Measurements from ENCODE around the gene KRT15. TPM values are rescaled to one million over a fixed set of nuclear protein-coding genes. Genes with fewer than 3 reads are reported as not detected.
A peak's percentile ranks its signal among the peaks of the same experiment; 100 is the strongest.

The KRT15 gene
- total RNA-seq, 1 experiment from 2014 or later, result 83.0 TPM

DNA sequence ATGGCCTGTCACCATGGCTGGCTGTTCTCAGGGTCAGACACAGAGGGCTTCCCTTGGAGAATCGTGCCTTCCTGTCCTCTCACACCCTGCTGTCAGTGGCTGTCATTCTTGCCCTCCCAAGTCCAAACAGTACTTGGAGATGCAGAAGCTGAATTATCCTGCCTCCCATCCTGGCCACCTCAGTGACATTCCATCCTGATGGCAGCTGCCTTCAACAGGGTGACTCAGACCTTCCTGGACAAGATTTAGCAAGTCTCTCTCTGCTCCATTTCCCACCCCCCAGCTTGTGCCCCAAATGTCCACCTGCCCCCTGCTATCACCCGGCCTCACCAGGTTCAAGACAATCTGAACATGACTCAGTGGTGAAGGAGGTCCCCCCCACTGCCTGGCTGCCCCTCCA is 24.2 kb downstream of the KRT15 start:
- DNase-seq, result no peak
- CTCF ChIA-PET, result interaction anchor here (0.6 to 4.6 kb wide), 10 partner anchors 27 to 1706 kb away, joined by 3 to 33 read pairs (median 4); no protein-coding TSS in a partner anchor
- H3K9me3 Mint-ChIP-seq (ENCODE audit: low read depth, unreplicated experiment), result no peaks in the 10 kb centered on the region
- no peaks in the 10 kb centered on the region for H3K27me3 Mint-ChIP-seq (ENCODE audit: unreplicated experiment)
- peak overlapping the region; percentile 4 for H3K27ac Mint-ChIP-seq (ENCODE audit: unreplicated experiment)
- BruUV-seq (replicated peaks), result no TSS peak
- no peaks in the 10 kb centered on the region for H3K36me3 Mint-ChIP-seq (ENCODE audit: insufficient read depth, unreplicated experiment)
- H3K4me1 Mint-ChIP-seq (ENCODE audit: low read depth, unreplicated experiment), result peaks cover 62% of the 10 kb centered on the region
- no peak overlapping the region for H3K4me3 Mint-ChIP-seq (ENCODE audit: low read depth, unreplicated experiment)
- TF ChIP-seq, protein P1, sequence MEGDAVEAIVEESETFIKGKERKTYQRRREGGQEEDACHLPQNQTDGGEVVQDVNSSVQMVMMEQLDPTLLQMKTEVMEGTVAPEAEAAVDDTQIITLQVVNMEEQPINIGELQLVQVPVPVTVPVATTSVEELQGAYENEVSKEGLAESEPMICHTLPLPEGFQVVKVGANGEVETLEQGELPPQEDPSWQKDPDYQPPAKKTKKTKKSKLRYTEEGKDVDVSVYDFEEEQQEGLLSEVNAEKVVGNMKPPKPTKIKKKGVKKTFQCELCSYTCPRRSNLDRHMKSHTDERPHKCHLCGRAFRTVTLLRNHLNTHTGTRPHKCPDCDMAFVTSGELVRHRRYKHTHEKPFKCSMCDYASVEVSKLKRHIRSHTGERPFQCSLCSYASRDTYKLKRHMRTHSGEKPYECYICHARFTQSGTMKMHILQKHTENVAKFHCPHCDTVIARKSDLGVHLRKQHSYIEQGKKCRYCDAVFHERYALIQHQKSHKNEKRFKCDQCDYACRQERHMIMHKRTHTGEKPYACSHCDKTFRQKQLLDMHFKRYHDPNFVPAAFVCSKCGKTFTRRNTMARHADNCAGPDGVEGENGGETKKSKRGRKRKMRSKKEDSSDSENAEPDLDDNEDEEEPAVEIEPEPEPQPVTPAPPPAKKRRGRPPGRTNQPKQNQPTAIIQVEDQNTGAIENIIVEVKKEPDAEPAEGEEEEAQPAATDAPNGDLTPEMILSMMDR (IDR thresholded peaks at IDR 0.05; ENCODE audit: unreplicated experiment), result no peak
- intact Hi-C loops (cut with micrococcal nuclease; ENCODE audit: unreplicated experiment), result loop anchor here (10.0 kb wide), 2 partner anchors 80 to 160 kb away; no protein-coding TSS in a partner anchor

DNA sequence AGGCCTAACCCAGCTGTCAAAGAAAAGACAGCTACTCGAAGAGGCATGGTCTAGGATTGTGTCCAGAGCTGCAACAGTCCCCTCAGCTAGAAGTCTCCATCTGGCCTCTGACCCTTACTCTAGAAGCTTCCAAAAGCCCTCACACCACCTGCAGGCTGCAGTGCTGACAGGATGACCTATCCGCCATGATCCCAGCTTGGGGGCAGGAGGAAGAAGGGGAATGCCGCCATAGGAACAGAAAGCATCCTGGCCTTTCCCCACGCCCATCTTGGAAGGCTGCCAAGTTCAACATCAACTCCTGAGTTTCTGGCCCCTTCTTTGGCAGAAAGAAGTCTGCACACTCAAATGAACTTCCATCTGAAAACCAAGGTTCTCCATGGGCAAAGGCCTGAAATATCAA is 25.9 kb downstream of the KRT15 start:
- Mint-ChIP-seq H3K4me1 (ENCODE audit: low read depth, unreplicated experiment) (peaks cover 45% of the 10 kb centered on the region), H3K36me3 (ENCODE audit: insufficient read depth, unreplicated experiment) (no peaks in the 10 kb centered on the region), H3K27me3 (ENCODE audit: unreplicated experiment) (no peaks in the 10 kb centered on the region), H3K4me3 (ENCODE audit: low read depth, unreplicated experiment) (no peak overlapping the region), H3K27ac (ENCODE audit: unreplicated experiment) (no peak overlapping the region), H3K9me3 (ENCODE audit: low read depth, unreplicated experiment) (no peaks in the 10 kb centered on the region)
- intact Hi-C loops (cut with micrococcal nuclease; ENCODE audit: unreplicated experiment), result loop anchor here (10.0 kb wide), 2 partner anchors 78 to 158 kb away; no protein-coding TSS in a partner anchor
- DNase-seq, result peak; percentile 64
- TF ChIP-seq, protein P1 (IDR thresholded peaks at IDR 0.05; ENCODE audit: unreplicated experiment), result no peak
- BruUV-seq (replicated peaks), result no TSS peak
- CTCF ChIA-PET, result interaction anchor here (1.7 kb wide), 1 partner anchor 76 kb away, joined by 8 read pairs; no protein-coding TSS in a partner anchor

DNA sequence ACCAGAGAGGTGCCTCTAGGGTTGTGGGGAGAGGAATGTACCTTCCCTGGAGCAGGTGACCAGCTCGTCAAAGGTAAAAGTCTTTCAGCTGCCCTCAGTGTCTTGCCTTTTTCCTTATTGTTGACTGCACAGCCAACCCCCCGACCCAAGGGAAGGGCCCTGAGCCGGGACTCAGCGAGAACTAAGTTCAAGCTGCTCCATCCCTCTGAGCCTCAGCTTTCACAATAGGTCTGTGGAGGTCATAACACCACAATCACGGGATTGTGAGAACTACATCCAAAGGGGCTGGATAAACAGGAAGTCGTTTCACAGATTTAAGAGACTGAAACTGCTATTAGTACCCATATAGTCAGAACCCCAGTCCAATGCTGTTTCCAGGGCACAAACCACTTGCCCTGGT is 26.3 kb downstream of the KRT15 start:
- intact Hi-C loops (cut with micrococcal nuclease; ENCODE audit: unreplicated experiment), result loop anchor here (10.0 kb wide), 2 partner anchors 78 to 158 kb away; no protein-coding TSS in a partner anchor
- CTCF ChIA-PET, result interaction anchor here (1.7 kb wide), 1 partner anchor 75 kb away, joined by 8 read pairs; no protein-coding TSS in a partner anchor
- Mint-ChIP-seq H3K4me1 (ENCODE audit: low read depth, unreplicated experiment) (peaks cover 45% of the 10 kb centered on the region), H3K27ac (ENCODE audit: unreplicated experiment) (no peak overlapping the region), H3K27me3 (ENCODE audit: unreplicated experiment) (no peaks in the 10 kb centered on the region), H3K36me3 (ENCODE audit: insufficient read depth, unreplicated experiment) (no peaks in the 10 kb centered on the region), H3K9me3 (ENCODE audit: low read depth, unreplicated experiment) (no peaks in the 10 kb centered on the region), H3K4me3 (ENCODE audit: low read depth, unreplicated experiment) (no peak overlapping the region)
- no peak for DNase-seq
- TF ChIP-seq, protein P1 (IDR thresholded peaks at IDR 0.05; ENCODE audit: unreplicated experiment), result no peak
- no TSS peak for BruUV-seq (replicated peaks)

DNA sequence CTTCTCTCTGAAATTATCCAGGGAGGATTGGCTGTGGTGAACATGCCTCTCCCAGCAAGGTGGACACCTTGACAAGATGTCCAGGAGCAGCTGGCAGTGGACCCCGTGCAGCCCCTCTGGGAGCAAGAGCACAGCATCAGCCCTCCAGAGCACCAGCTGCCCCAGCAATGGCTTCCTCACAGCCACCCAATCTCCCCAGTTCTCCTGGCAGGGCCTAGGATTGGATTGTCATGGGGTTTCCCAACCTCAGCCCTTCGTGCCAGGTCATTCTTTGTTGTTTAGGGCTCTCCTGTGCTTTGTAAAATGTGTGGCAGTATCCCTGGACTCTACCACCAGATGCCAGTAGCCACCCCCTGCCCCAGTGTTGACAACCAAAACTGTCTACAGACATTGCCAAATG is 27.2 kb downstream of the KRT15 start:
- H3K36me3 Mint-ChIP-seq (ENCODE audit: insufficient read depth, unreplicated experiment), result no peaks in the 10 kb centered on the region
- no peak overlapping the region for H3K27ac Mint-ChIP-seq (ENCODE audit: unreplicated experiment)
- intact Hi-C loops (cut with micrococcal nuclease; ENCODE audit: unreplicated experiment), result loop anchor here (10.0 kb wide), 2 partner anchors 77 to 157 kb away; no protein-coding TSS in a partner anchor
- no TSS peak for BruUV-seq (replicated peaks)
- TF ChIP-seq, protein P1 (IDR thresholded peaks at IDR 0.05; ENCODE audit: unreplicated experiment), result no peak
- H3K9me3 Mint-ChIP-seq (ENCODE audit: low read depth, unreplicated experiment), result no peaks in the 10 kb centered on the region
- CTCF ChIA-PET, result interaction anchor here (1.7 kb wide), 1 partner anchor 74 kb away, joined by 8 read pairs; no protein-coding TSS in a partner anchor
- peaks cover 37% of the 10 kb centered on the region for H3K4me1 Mint-ChIP-seq (ENCODE audit: low read depth, unreplicated experiment)
- no peak overlapping the region for H3K4me3 Mint-ChIP-seq (ENCODE audit: low read depth, unreplicated experiment)
- no peak for DNase-seq
- no peaks in the 10 kb centered on the region for H3K27me3 Mint-ChIP-seq (ENCODE audit: unreplicated experiment)
